Measurements from ENCODE around the gene DNAH12.

DNAH12 gene

DNA sequence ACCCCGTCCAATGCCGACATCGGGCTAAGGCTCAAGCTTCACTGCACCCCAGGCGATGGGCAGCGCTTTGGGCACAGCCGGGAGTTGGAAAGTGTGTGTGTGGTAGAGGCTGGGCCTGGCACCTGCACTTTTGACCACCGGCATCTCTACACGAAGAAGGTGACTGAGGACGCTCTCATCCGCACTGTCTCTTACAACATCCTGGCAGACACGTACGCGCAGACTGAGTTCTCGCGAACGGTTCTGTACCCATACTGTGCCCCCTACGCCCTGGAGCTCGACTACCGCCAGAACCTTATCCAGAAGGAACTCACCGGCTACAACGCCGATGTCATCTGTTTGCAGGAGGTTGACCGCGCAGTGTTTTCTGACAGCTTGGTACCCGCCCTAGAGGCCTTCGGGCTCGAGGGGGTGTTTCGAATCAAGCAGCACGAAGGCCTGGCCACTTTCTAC, 13.0 kb upstream of the DNAH12 start:
- TF ChIP-seq, protein P1, sequence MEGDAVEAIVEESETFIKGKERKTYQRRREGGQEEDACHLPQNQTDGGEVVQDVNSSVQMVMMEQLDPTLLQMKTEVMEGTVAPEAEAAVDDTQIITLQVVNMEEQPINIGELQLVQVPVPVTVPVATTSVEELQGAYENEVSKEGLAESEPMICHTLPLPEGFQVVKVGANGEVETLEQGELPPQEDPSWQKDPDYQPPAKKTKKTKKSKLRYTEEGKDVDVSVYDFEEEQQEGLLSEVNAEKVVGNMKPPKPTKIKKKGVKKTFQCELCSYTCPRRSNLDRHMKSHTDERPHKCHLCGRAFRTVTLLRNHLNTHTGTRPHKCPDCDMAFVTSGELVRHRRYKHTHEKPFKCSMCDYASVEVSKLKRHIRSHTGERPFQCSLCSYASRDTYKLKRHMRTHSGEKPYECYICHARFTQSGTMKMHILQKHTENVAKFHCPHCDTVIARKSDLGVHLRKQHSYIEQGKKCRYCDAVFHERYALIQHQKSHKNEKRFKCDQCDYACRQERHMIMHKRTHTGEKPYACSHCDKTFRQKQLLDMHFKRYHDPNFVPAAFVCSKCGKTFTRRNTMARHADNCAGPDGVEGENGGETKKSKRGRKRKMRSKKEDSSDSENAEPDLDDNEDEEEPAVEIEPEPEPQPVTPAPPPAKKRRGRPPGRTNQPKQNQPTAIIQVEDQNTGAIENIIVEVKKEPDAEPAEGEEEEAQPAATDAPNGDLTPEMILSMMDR (conservative IDR thresholded peaks at IDR 0.05; ENCODE audit: low read depth, low read length): no peak
- H3K27me3 ChIP-seq (ENCODE audit: insufficient read depth, low read depth): no peaks in the 10 kb centered on the region
- no peaks in the 10 kb centered on the region for H4K20me1 ChIP-seq (ENCODE audit: insufficient read depth)
- no peaks in the 10 kb centered on the region for H3K36me3 ChIP-seq (ENCODE audit: insufficient read depth)
- peak overlapping the region; percentile 85; the same call in 1 of the 2 replicates for H3K27ac ChIP-seq
- peak overlapping the region; percentile 64 for H3K4me3 ChIP-seq (IDR thresholded peaks at IDR 0.05; ENCODE audit: insufficient read depth, low read depth, low read length)
- H2AFZ ChIP-seq (ENCODE audit: low read depth): no peak overlapping the region
- peaks cover 36% of the 10 kb centered on the region for H3K79me2 ChIP-seq (ENCODE audit: insufficient read depth, low read depth)
- peaks cover 23% of the 10 kb centered on the region for H3K4me1 ChIP-seq (ENCODE audit: low read depth, poor library complexity, severe bottlenecking)
- H3K4me2 ChIP-seq: peak overlapping the region; percentile 80
- H3K9ac ChIP-seq: peak overlapping the region; percentile 78; the same call in 1 of the 2 replicates

DNA sequence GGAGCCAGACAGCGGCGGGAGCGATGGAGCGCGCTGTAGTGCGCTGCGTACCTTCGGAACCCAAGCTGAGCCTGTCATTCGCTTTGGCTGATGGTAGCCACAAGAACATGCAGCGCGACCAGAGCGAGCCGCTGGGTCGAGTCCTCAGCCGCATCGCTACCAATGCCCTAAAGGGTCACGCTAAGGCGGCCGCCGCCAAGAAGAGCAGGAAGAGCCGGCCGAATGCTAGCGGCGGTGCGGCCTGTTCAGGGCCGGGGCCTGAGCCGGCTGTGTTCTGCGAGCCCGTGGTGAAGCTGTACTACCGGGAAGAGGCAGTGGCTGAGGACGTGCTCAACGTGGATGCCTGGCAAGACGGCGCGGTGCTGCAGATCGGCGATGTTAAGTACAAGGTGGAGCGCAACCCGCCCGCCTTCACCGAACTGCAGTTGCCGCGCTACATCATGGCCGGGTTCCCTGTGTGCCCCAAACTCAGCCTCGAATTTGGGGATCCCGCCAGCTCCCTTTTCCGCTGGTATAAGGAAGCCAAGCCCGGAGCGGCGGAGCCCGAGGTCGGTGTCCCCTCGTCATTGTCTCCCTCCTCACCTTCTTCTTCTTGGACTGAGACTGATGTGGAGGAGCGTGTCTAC, 12.4 kb upstream of the DNAH12 start:
- peak overlapping the region; percentile 85 for H3K27ac ChIP-seq
- peak overlapping the region; percentile 86 for H3K4me2 ChIP-seq
- H3K79me2 ChIP-seq (ENCODE audit: insufficient read depth, low read depth): peaks cover 36% of the 10 kb centered on the region
- H4K20me1 ChIP-seq (ENCODE audit: insufficient read depth): no peaks in the 10 kb centered on the region
- TF ChIP-seq, protein P1 (conservative IDR thresholded peaks at IDR 0.05; ENCODE audit: low read depth, low read length): no peak
- H3K4me3 ChIP-seq (IDR thresholded peaks at IDR 0.05; ENCODE audit: insufficient read depth, low read depth, low read length): no peak overlapping the region
- peak overlapping the region; percentile 78 for H3K9ac ChIP-seq
- no peaks in the 10 kb centered on the region for H3K36me3 ChIP-seq (ENCODE audit: insufficient read depth)
- H3K4me1 ChIP-seq (ENCODE audit: low read depth, poor library complexity, severe bottlenecking): peaks cover 23% of the 10 kb centered on the region
- peak overlapping the region; percentile 95 for H2AFZ ChIP-seq (ENCODE audit: low read depth)
- no peaks in the 10 kb centered on the region for H3K27me3 ChIP-seq (ENCODE audit: insufficient read depth, low read depth)

DNA sequence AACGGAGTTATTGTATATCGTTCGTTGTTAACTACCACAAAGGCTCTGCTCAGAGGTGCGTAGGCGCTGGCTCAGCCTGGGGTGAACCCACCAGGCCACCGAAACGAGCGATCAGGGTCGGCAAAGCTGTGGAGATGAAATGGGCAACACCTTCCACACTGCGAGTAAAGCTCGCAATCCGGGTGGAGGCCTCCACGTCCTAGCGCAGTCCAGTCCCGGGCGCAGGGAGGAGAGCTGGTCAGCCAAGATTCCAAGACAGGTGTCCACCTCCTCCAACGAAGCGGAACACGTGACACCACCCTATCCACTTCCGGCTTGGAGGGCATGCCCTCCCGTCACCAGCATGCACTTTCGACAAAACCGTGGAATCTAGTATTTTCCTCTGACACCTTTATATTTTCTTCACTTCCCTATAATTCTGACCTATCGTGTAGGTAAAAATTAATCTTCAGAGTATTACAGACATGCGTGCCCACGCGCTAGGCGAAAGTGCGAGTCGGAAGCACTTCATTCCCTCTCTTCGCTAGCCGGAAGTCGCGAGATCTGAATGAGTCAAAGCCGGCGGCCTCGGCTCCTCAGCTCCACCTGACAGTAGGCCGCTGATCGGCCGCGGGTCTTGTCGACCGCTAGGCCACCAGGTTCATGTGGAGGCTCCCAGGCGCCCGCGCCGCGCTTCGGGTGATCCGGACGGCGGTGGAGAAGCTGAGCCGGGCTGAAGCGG, 11.8 kb upstream of the DNAH12 start, which contains the start of gene PDE12:
Gene PDE12, plus strand, starts transcription at position 537 of the 721 bp plus-strand sequence. Its CDS starts 106 bp downstream, at position 643.
- H3K27me3 ChIP-seq (ENCODE audit: insufficient read depth, low read depth): no peaks in the 10 kb centered on the region
- peak within 1 kb of the TSS; percentile 86 for H3K4me2 ChIP-seq
- H3K79me2 ChIP-seq (ENCODE audit: insufficient read depth, low read depth): peaks cover 35% of the 10 kb centered on the region
- TF ChIP-seq, protein P1 (conservative IDR thresholded peaks at IDR 0.05; ENCODE audit: low read depth, low read length): no peak
- H3K4me1 ChIP-seq (ENCODE audit: low read depth, poor library complexity, severe bottlenecking): peaks cover 23% of the 10 kb centered on the region
- H3K27ac ChIP-seq: peak within 1 kb of the TSS; percentile 85
- H3K9ac ChIP-seq: peak within 1 kb of the TSS; percentile 78
- no peaks in the 10 kb centered on the region for H4K20me1 ChIP-seq (ENCODE audit: insufficient read depth)
- H3K4me3 ChIP-seq (IDR thresholded peaks at IDR 0.05; ENCODE audit: insufficient read depth, low read depth, low read length): peak within 1 kb of the TSS; percentile 47
- H2AFZ ChIP-seq (ENCODE audit: low read depth): peak within 1 kb of the TSS; percentile 95
- no peaks in the 10 kb centered on the region for H3K36me3 ChIP-seq (ENCODE audit: insufficient read depth)

DNA sequence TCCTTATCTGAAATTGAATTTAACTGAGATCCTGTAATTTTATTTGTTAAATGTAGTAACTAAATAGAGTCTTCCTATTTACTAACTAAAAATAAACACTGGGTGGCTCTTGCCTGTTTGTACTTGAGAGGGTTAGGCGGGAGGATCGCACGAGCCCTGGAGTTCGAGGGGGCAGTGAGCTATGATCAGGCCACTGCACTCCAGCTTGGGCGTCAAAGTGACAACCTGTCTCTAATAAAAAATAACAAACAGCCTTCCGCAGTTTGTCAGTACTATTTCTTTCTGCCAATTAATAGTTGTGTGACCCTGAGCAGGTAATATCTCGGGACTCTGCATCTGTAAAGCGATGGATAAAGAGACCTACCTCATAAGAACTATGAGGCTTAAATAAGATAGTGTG, 11.2 kb upstream of the DNAH12 start:
- Histone ChIP-seq H2AFZ (ENCODE audit: low read depth) (peak overlapping the region; percentile 95), H3K27ac (peak overlapping the region; percentile 85), H3K79me2 (ENCODE audit: insufficient read depth, low read depth) (peaks cover 31% of the 10 kb centered on the region), H3K27me3 (ENCODE audit: insufficient read depth, low read depth) (no peaks in the 10 kb centered on the region), H3K4me1 (ENCODE audit: low read depth, poor library complexity, severe bottlenecking) (peaks cover 23% of the 10 kb centered on the region), H3K9ac (peak overlapping the region; percentile 78), H3K4me2 (peak overlapping the region; percentile 86), H3K36me3 (ENCODE audit: insufficient read depth) (no peaks in the 10 kb centered on the region), H3K4me3 (IDR thresholded peaks at IDR 0.05; ENCODE audit: insufficient read depth, low read depth, low read length) (peak overlapping the region; percentile 47), H4K20me1 (ENCODE audit: insufficient read depth) (no peaks in the 10 kb centered on the region)
- TF ChIP-seq, protein P1 (conservative IDR thresholded peaks at IDR 0.05; ENCODE audit: low read depth, low read length): no peak
